CD4-positive, alpha-beta T cell treated with Interleukin-4 for 1 hour (primary cell): ENCODE measurements around the gene PTPRG.

Source experiments
- DNase-seq, 2 donors: peaks; one replicate each; pipeline ENCODE4 v3.0.0-alpha.2; 2020 to 2022

The PTPRG gene

GRCh38 chr3:61625429-61625828 is 64.1 kb downstream of the PTPRG start:
- no peak for DNase-seq

- no peak for DNase-seq
These were observed 65.1 kb downstream of the PTPRG start for GRCh38 chr3:61626484-61626883.

- no peak for DNase-seq
These were observed 66.4 kb downstream of the PTPRG start for GRCh38 chr3:61627768-61628185.

- no peak for DNase-seq
These were observed 67.3 kb downstream of the PTPRG start for GRCh38 chr3:61628636-61629035.

GRCh38 chr3:61629442-61629841 is 68.1 kb downstream of the PTPRG start:
- DNase-seq = no peak

- no peak for DNase-seq
These were observed 69.9 kb downstream of the PTPRG start for GRCh38 chr3:61631108-61631769.

GRCh38 chr3:61632568-61633175 is 71.3 kb downstream of the PTPRG start:
- no peak for DNase-seq

GRCh38 chr3:61634678-61635077 is 73.3 kb downstream of the PTPRG start:
- no peak for DNase-seq

- DNase-seq = no peak
These were observed 76.0 kb downstream of the PTPRG start for GRCh38 chr3:61637088-61638051.

- no peak for DNase-seq
These were observed 77.4 kb downstream of the PTPRG start for GRCh38 chr3:61638741-61639140.

GRCh38 chr3:61639991-61640390 is 78.6 kb downstream of the PTPRG start:
- no peak for DNase-seq

GRCh38 chr3:61645148-61645547 is 83.8 kb downstream of the PTPRG start:
- DNase-seq = no peak

GRCh38 chr3:61646360-61646759 is 85.0 kb downstream of the PTPRG start:
- no peak for DNase-seq

- no peak for DNase-seq
These were observed 85.6 kb downstream of the PTPRG start for GRCh38 chr3:61646851-61647525.

- DNase-seq = no peak
These were observed 87.1 kb downstream of the PTPRG start for GRCh38 chr3:61648481-61648880.

- DNase-seq = no peak
These were observed 88.2 kb downstream of the PTPRG start for GRCh38 chr3:61649381-61650170.

- DNase-seq = no peak
These were observed 88.9 kb downstream of the PTPRG start for GRCh38 chr3:61650276-61650675.

- DNase-seq = no peak
These were observed 89.5 kb downstream of the PTPRG start for GRCh38 chr3:61650719-61651410.

GRCh38 chr3:61657689-61658088 is 96.3 kb downstream of the PTPRG start:
- DNase-seq = no peak

GRCh38 chr3:61662861-61663260 is 101.5 kb downstream of the PTPRG start:
- DNase-seq = no peak

- DNase-seq = no peak
These were observed 102.2 kb downstream of the PTPRG start for GRCh38 chr3:61663356-61664104.
